HepG2 (cell line): ENCODE measurements around the gene HS3ST3B1. TPM values are rescaled to one million over a fixed set of nuclear protein-coding genes. Genes with fewer than 3 reads are reported as not detected.

Source experiments
- CBX1 ChIP-seq: IDR thresholded peaks from one replicate; pipeline ENCODE4 v1.6.1; 2016; ENCODE audit warnings: antibody characterized with exemption, low read depth
- IRX3 ChIP-seq: sonication (generic); formaldehyde crosslinking; IDR thresholded peaks from 2 replicates; pipeline ENCODE4 v1.8.1; 2023; ENCODE audit warnings: mild to moderate bottlenecking, low read depth, missing genetic modification reagents, borderline replicate concordance
- KDM3A ChIP-seq: IDR thresholded peaks from 2 replicates; pipeline ENCODE4 v1.6.1; 2018; ENCODE audit warnings: low read depth, missing compliant biosample characterization
- MAX ChIP-seq: IDR thresholded peaks from 2 replicates; pipeline ENCODE4 v1.6.1; 2012; ENCODE audit warnings: inconsistent platforms
- MLXIP ChIP-seq: sonication (generic); formaldehyde crosslinking; IDR thresholded peaks from 2 replicates; pipeline ENCODE4 v1.9.0; 2021; ENCODE audit warnings: missing genetic modification reagents, borderline replicate concordance
- NONO ChIP-seq, 2 experiments: fragments of 450-650 bp in 1 of 2; sonication (generic) in 1 of 2; formaldehyde crosslinking in 1 of 2; IDR thresholded peaks in 1 of 2; conservative IDR thresholded peaks in 1 of 2; 2 replicates each; pipeline versions ENCODE4 v1.6.1 to v1.8.0; 2017 to 2022; ENCODE audit warnings: mild to moderate bottlenecking in 1 of 2, missing genetic modification reagents in 1 of 2, moderate library complexity in 1 of 2
- POGZ ChIP-seq: sonication (generic); formaldehyde crosslinking; IDR thresholded peaks from 2 replicates; pipeline ENCODE4 v1.4.0; 2020; ENCODE audit warnings: mild to moderate bottlenecking, missing genetic modification reagents
- POLR2A ChIP-seq, 2 experiments: IDR thresholded peaks; 2 replicates each; pipeline ENCODE4 v1.6.1; 2011; ENCODE audit warnings: low read depth in 2 of 2, low read length in 2 of 2, mild to moderate bottlenecking in 1 of 2, moderate library complexity in 1 of 2; ENCODE audit not compliant: insufficient read depth in 1 of 2
- SATB2 ChIP-seq: sonication (generic); formaldehyde crosslinking; IDR thresholded peaks from 2 replicates; pipeline ENCODE4 v1.5.0; 2020; ENCODE audit warnings: missing genetic modification reagents
- THAP8 ChIP-seq: sonication (generic); formaldehyde crosslinking; IDR thresholded peaks from 2 replicates; pipeline ENCODE4 v1.5.1; 2020; ENCODE audit warnings: missing genetic modification reagents, mild to moderate bottlenecking, borderline replicate concordance
- THYN1 ChIP-seq: sonication (generic); formaldehyde crosslinking; IDR thresholded peaks from 2 replicates; pipeline ENCODE4 v1.8.1; 2023; ENCODE audit warnings: low read depth, mild to moderate bottlenecking, moderate library complexity, missing genetic modification reagents, borderline replicate concordance
- TRIM24 ChIP-seq: sonication (generic); formaldehyde crosslinking; IDR thresholded peaks from 2 replicates; pipeline ENCODE4 v1.8.0; 2022; ENCODE audit warnings: mild to moderate bottlenecking, missing genetic modification reagents
- ZFP37 ChIP-seq: sonication (generic); formaldehyde crosslinking; IDR thresholded peaks from 2 replicates; pipeline ENCODE4 v1.4.0; 2020; ENCODE audit warnings: missing genetic modification reagents, borderline replicate concordance
- ZMAT5 ChIP-seq: sonication (generic); formaldehyde crosslinking; IDR thresholded peaks from 2 replicates; pipeline ENCODE4 v1.5.0; 2020; ENCODE audit warnings: mild to moderate bottlenecking, low read depth, missing genetic modification reagents, borderline replicate concordance
- ZNF3 ChIP-seq: IDR thresholded peaks from 2 replicates; pipeline ENCODE4 v1.7.0; 2017; ENCODE audit warnings: inconsistent platforms
- ZNF44 ChIP-seq: sonication (generic); formaldehyde crosslinking; IDR thresholded peaks from 2 replicates; pipeline ENCODE4 v1.5.1; 2020; ENCODE audit warnings: mild to moderate bottlenecking, missing genetic modification reagents
- ZNF614 ChIP-seq: IDR thresholded peaks from 2 replicates; pipeline ENCODE4 v1.6.1; 2018; ENCODE audit warnings: missing biosample characterization, missing genetic modification reagents, inconsistent platforms, borderline replicate concordance
- ZNF75D ChIP-seq: sonication (generic); formaldehyde crosslinking; IDR thresholded peaks from 2 replicates; pipeline ENCODE4 v1.8.1; 2023; ENCODE audit warnings: missing genetic modification reagents, mild to moderate bottlenecking, borderline replicate concordance
- ZNF883 ChIP-seq: sonication (generic); formaldehyde crosslinking; IDR thresholded peaks from 2 replicates; pipeline ENCODE4 v1.5.1; 2020; ENCODE audit warnings: mild to moderate bottlenecking, missing genetic modification reagents; ENCODE audit errors: not compliant biosample characterization
- polyA plus RNA-seq, 8 experiments: library from polyadenylated mRNA; depleted of rRNA in 3 of 8; stranded (reverse) in 7 of 8; unstranded in 1 of 8; fragments of >200 nt; fragmentation: Illumina TruSeq in 4 of 8; extraction: Trizol in 4 of 8; gene quantifications; 2 replicates each; pipeline versions ENCODE4 v1.2.1 to v1.2.3, GENCODE V29; 2011 to 2016; ENCODE audit warnings: low read depth in 4 of 8, missing spikeins in 1 of 8, mixed read lengths in 1 of 8; ENCODE audit not compliant: insufficient read depth in 1 of 8
- total RNA-seq, 5 experiments: library from RNA; depleted of rRNA; stranded (reverse); fragments of >200 nt; fragmentation: Illumina TruSeq; extraction: Trizol; gene quantifications; 2 replicates each; pipeline ENCODE4 v1.2.3, GENCODE V29; 2016; ENCODE audit warnings: low read depth in 1 of 5

The HS3ST3B1 gene
- total and polyA plus RNA-seq, 2 of the 13 experiments (the other 11 are each of a cell fraction or from before 2014, with no cell fraction given) = 15.7 to 39.5 TPM

GRCh38 chr17:14302091-14302430 lies 1.2 kb downstream of the HS3ST3B1 start (continued):
- TF ChIP-seq THAP8 (CRISPR knock-in tag) (no peak), MLXIP (CRISPR knock-in tag) (no peak), ZNF75D (no peak), CBX1 (no peak), NONO (IDR thresholded peaks at IDR 0.05) (no peak), NONO (CRISPR knock-in tag; conservative IDR thresholded peaks at IDR 0.05) (0 out of 2 replicates have a peak, but pooled peaks have one; percentile 3), ZNF614 (CRISPR knock-in tag) (no peak), ZNF3 (CRISPR knock-in tag) (no peak), ZNF883 (CRISPR knock-in tag) (peak; percentile 30), POGZ (CRISPR knock-in tag) (no peak), KDM3A (no peak), THYN1 (CRISPR knock-in tag) (no peak), POLR2A (IDR thresholded peaks at IDR 0.05; ENCODE audit: insufficient read depth in 1 of 2, low read depth in 2 of 2, low read length in 2 of 2) (peak in 1 of 2 experiments; percentile 37; a peak in 1 of 4 replicates), MAX (0 out of 2 replicates have a peak, but pooled peaks have one; percentile 5), ZNF44 (CRISPR knock-in tag) (no peak), TRIM24 (CRISPR knock-in tag) (no peak), IRX3 (CRISPR knock-in tag) (no peak), SATB2 (CRISPR knock-in tag) (no peak), ZFP37 (CRISPR knock-in tag) (no peak), ZMAT5 (CRISPR knock-in tag) (no peak)
